GM12878 (cell line): ENCODE results near the gene MFAP4. TPM values are rescaled to one million over a fixed set of nuclear protein-coding genes. Genes with fewer than 3 reads are reported as not detected.

Source experiments
- ATAC-seq: fragments of 200-7000 bp; cut with Tn5 transposase; 3 replicates; pipeline ENCODE4 v1.9.1; 2020; ENCODE audit warnings: mild to moderate bottlenecking, moderate library complexity
- BruUV-seq: library from RNA; stranded (reverse); fragments of 400-500 nt; replicated peaks from 2 replicates; lab custom pipeline; 2021; lab: Mats Ljungman, UMichigan
- CTCF ChIA-PET: fragments of 300-600 bp; sonication (Branson Sonifier 250); formaldehyde crosslinking; extraction: SDS; loops from one replicate; lab custom pipeline; 2021; ENCODE audit warnings: inconsistent platforms; lab: Yijun Ruan, JAX
- POLR2A ChIA-PET: fragments of 350-600 bp; formaldehyde crosslinking; extraction: SDS; loops from one replicate; lab custom pipeline; 2021; ENCODE audit warnings: inconsistent platforms; lab: Charles Lee
- RAD21 ChIA-PET: fragments of 300-600 bp; sonication (Branson Sonifier 250); formaldehyde crosslinking; loops from one replicate; lab custom pipeline; 2023; ENCODE audit warnings: antibody characterized with exemption; ENCODE audit not compliant: unreplicated experiment; lab: Charles Lee
- SMC1A ChIA-PET: fragments of 300-600 bp; sonication (Branson Sonifier 250); formaldehyde crosslinking; loops from one replicate; lab custom pipeline; 2023; ENCODE audit not compliant: unreplicated experiment, uncharacterized antibody; lab: Charles Lee
- DNase-seq: peaks from one replicate; pipeline ENCODE4 v3.0.0-alpha.2; 2011; ENCODE audit warnings: low read depth, low spot score
- FAIRE-seq: peaks from 3 replicates; lab custom pipeline; 2011; peaks lifted over from hg19 to GRCh38; lab: Jason Lieb, UNC
- H2AFZ ChIP-seq: 2 replicates; pipeline ENCODE4 v1.6.0; 2011; ENCODE audit warnings: low read depth, low read length, control low read depth; ENCODE audit not compliant: control insufficient read depth
- H3K27ac ChIP-seq: 2 replicates; pipeline ENCODE4 v1.5.1; 2011; ENCODE audit warnings: control low read depth; ENCODE audit not compliant: control insufficient read depth, insufficient read depth
- H3K27me3 ChIP-seq, 2 experiments: replicated peaks in 1 of 2; 2 replicates each; pipeline versions ENCODE4 v1.6.0 to v1.6.1; 2011; ENCODE audit warnings: low read length in 1 of 2; ENCODE audit not compliant: control insufficient read depth in 2 of 2, insufficient read depth in 2 of 2
- H3K36me3 ChIP-seq, 2 experiments: 2 replicates each; pipeline ENCODE4 v1.5.1; 2011; ENCODE audit warnings: low read length in 1 of 2; ENCODE audit not compliant: control insufficient read depth in 2 of 2, insufficient read depth in 2 of 2
- H3K4me1 ChIP-seq: 2 replicates; pipeline ENCODE4 v1.6.1; 2011; ENCODE audit warnings: mild to moderate bottlenecking, low read length, moderate library complexity, mixed read lengths; ENCODE audit not compliant: control insufficient read depth, insufficient read depth
- H3K4me2 ChIP-seq: 2 replicates; pipeline ENCODE4 v1.6.0; 2011; ENCODE audit warnings: control low read depth; ENCODE audit not compliant: control insufficient read depth, insufficient read depth
- H3K4me3 ChIP-seq: fragments of 200-600 bp; sonication (generic); 2 replicates; pipeline ENCODE4 v1.5.1; 2016
- H3K79me2 ChIP-seq: 2 replicates; pipeline ENCODE4 v1.6.0; 2011; ENCODE audit warnings: low read length; ENCODE audit not compliant: control insufficient read depth, insufficient read depth
- H3K9ac ChIP-seq: 2 replicates; pipeline ENCODE4 v1.8.0; 2011; ENCODE audit warnings: low read length, control low read depth, mixed read lengths; ENCODE audit not compliant: control insufficient read depth, insufficient read depth
- H3K9me3 ChIP-seq: replicated peaks from 3 replicates; pipeline ENCODE4 v1.5.1; 2011; ENCODE audit warnings: mild to moderate bottlenecking, low read length; ENCODE audit not compliant: control insufficient read depth, insufficient read depth
- H4K20me1 ChIP-seq: 2 replicates; pipeline ENCODE4 v1.6.0; 2011; ENCODE audit not compliant: control insufficient read depth, insufficient read depth
- ATF2 ChIP-seq: IDR thresholded peaks from 2 replicates; pipeline ENCODE4 v1.6.1; 2012; ENCODE audit warnings: low read length, inconsistent platforms
- BCL11A ChIP-seq: IDR thresholded peaks from 2 replicates; pipeline ENCODE4 v1.6.1; 2011; ENCODE audit warnings: low read depth, low read length
- BMI1 ChIP-seq: fragments of 450-650 bp; IDR thresholded peaks from 2 replicates; pipeline ENCODE4 v1.6.1; 2016; ENCODE audit warnings: mild to moderate bottlenecking, moderate library complexity, borderline replicate concordance
- CREB1 ChIP-seq: IDR thresholded peaks from 2 replicates; pipeline ENCODE4 v1.6.1; 2012; ENCODE audit warnings: low read depth, mild to moderate bottlenecking, inconsistent platforms
- EP300 ChIP-seq, 2 experiments: fragments of 150-350 bp in 1 of 2; IDR thresholded peaks; 2 replicates each; pipeline ENCODE4 v1.6.1; 2011 to 2012; ENCODE audit warnings: low read depth in 2 of 2, low read length in 2 of 2, borderline replicate concordance in 1 of 2, improper control_type of control experiment in 1 of 2, inconsistent platforms in 1 of 2; ENCODE audit not compliant: control insufficient read depth in 1 of 2
- IRF3 ChIP-seq: fragments of 450-650 bp; IDR thresholded peaks from 2 replicates; pipeline ENCODE4 v1.6.1; 2014; ENCODE audit warnings: mild to moderate bottlenecking
- MYC ChIP-seq: IDR thresholded peaks from 2 replicates; pipeline ENCODE4 v1.6.1; 2011; ENCODE audit warnings: mild to moderate bottlenecking, low read length, moderate library complexity, inconsistent platforms; ENCODE audit not compliant: insufficient read depth, insufficient replicate concordance, insufficient read length, severe bottlenecking
- PKNOX1 ChIP-seq: fragments of 450-650 bp; IDR thresholded peaks from 2 replicates; pipeline ENCODE4 v1.6.1; 2016; ENCODE audit warnings: mild to moderate bottlenecking
- RAD21 ChIP-seq: IDR thresholded peaks from 2 replicates; pipeline ENCODE4 v1.6.1; 2011; ENCODE audit warnings: mild to moderate bottlenecking, low read depth, low read length, moderate library complexity; ENCODE audit not compliant: insufficient read depth
- RUNX3 ChIP-seq: IDR thresholded peaks from 2 replicates; pipeline ENCODE4 v1.6.1; 2012; ENCODE audit warnings: low read length, inconsistent platforms
- SMC3 ChIP-seq: IDR thresholded peaks from 2 replicates; pipeline ENCODE4 v1.6.1; 2011; ENCODE audit warnings: low read length, improper control_type of control experiment, borderline replicate concordance
- SUZ12 ChIP-seq: fragments of 200-600 bp; sonication (generic); IDR thresholded peaks from one replicate; pipeline ENCODE4 v1.6.1; 2018; ENCODE audit warnings: antibody characterized with exemption, mild to moderate bottlenecking; ENCODE audit not compliant: unreplicated experiment
- TARDBP ChIP-seq: IDR thresholded peaks from 2 replicates; pipeline ENCODE4 v1.6.1; 2016; ENCODE audit warnings: borderline replicate concordance
- TCF3 ChIP-seq: IDR thresholded peaks from 2 replicates; pipeline ENCODE4 v1.6.1; 2012; ENCODE audit warnings: low read depth, mild to moderate bottlenecking, low read length, borderline replicate concordance; ENCODE audit not compliant: insufficient read depth
- ZNF687 ChIP-seq: fragments of 450-650 bp; IDR thresholded peaks from 2 replicates; pipeline ENCODE4 v1.6.1; 2017; ENCODE audit warnings: mild to moderate bottlenecking, moderate library complexity
- WGBS: methylation state at CpG from one replicate; pipeline ENCODE4 v1.1.6; 2016; ENCODE audit warnings: low lambda C conversion rate; ENCODE audit not compliant: insufficient replicate concordance, insufficient coverage; ENCODE audit errors: missing lambda C conversion rate; 5-methylcytosine and 5-hydroxymethylcytosine counted together
- in situ Hi-C: fragments of 300-500 bp; cut with MboI; formaldehyde crosslinking; loops from 9 replicates; pipeline ENCODE4 v1.14.3; 2018; ENCODE audit warnings: mixed read lengths
- intact Hi-C: fragments of 100-400 bp; cut with micrococcal nuclease; formaldehyde crosslinking; loops from one replicate; pipeline ENCODE4 v1.14.2; 2022; ENCODE audit not compliant: unreplicated experiment
- polyA plus RNA-seq, 11 experiments: library from polyadenylated mRNA; depleted of rRNA in 4 of 11; unstranded in 6 of 11; stranded (reverse) in 5 of 11; fragments of >200 nt; fragmentation: Nextera tagmentation in 4 of 11; fragmentation: Illumina TruSeq in 1 of 11; extraction: Ambion mirVana in 4 of 11; extraction: Trizol in 1 of 11; gene quantifications; 1 replicate in 1 of 11; 2 replicates in 10 of 11; pipeline versions ENCODE4 v1.2.1 to v1.2.3, GENCODE V29; 2011 to 2016; ENCODE audit warnings: inconsistent platforms in 2 of 11, missing spikeins in 2 of 11, low read depth in 1 of 11
- total RNA-seq, 4 experiments: library from RNA; depleted of rRNA in 3 of 4; stranded (reverse); fragments of >200 nt in 3 of 4; fragmentation: Illumina TruSeq in 1 of 4; extraction: Trizol in 1 of 4; gene quantifications; 2 replicates each; pipeline versions ENCODE4 v1.2.1 to v1.2.3, GENCODE V29; 2013 to 2021

MFAP4 gene
- total and polyA plus RNA-seq, 10 of the 15 experiments (the other 5 are each of a cell fraction or from before 2014, with no cell fraction given): 0.08 to 0.28 (median 0.09) TPM; not detected in 7

GRCh38 chr17:19354748-19355147 lies 32.2 kb downstream of the MFAP4 start:
- in situ Hi-C loops: no loop called here
- Histone ChIP-seq H4K20me1 (no peaks in the 10 kb centered on the region), H3K27ac (no peak overlapping the region), H3K36me3 (no peaks in the 10 kb centered on the region), H3K4me2 (no peak overlapping the region), H3K4me1 (no peaks in the 10 kb centered on the region), H3K9me3 (no peaks in the 10 kb centered on the region), H3K4me3 (no peak overlapping the region), H3K9ac (no peak overlapping the region), H2AFZ (no peak overlapping the region), H3K79me2 (no peaks in the 10 kb centered on the region), H3K27me3 (no peaks in the 10 kb centered on the region; a peak in 1 of 4 replicates)
- BruUV-seq: no TSS peak
- ATAC-seq (no peak), FAIRE-seq (no peak), DNase-seq (no peak)
- ChIA-PET POLR2A (interaction anchor here (0.6 kb wide), 1 partner anchor 305 kb away, joined by 3 read pairs; no protein-coding TSS in a partner anchor), CTCF (interaction anchor here (1.5 to 2.2 kb wide), 3 partner anchors 8 to 48 kb away, joined by 4 to 10 read pairs (median 5); partner anchors contain the start of gene B9D1), RAD21 (interaction anchor here (1.5 kb wide), 1 partner anchor 8 kb away, joined by 5 read pairs; the partner anchor contains the start of gene B9D1), SMC1A (interaction anchor here (1.5 kb wide), 1 partner anchor 11 kb away, joined by 4 read pairs; no protein-coding TSS in a partner anchor)
- WGBS: 71% methylated on average over 6 of the region's 6 CpGs
- intact Hi-C loops: no loop called here
- no peak for TF ChIP-seq RAD21
- no peak for TF ChIP-seq CREB1
- TF ChIP-seq TCF3: no peak
- no peak for TF ChIP-seq EP300 (IDR thresholded peaks at IDR 0.05; ENCODE audit: borderline replicate concordance in 1 of 2, control insufficient read depth in 1 of 2, low read depth in 2 of 2, low read length in 2 of 2)
- no peak for TF ChIP-seq IRF3
- no peak for TF ChIP-seq ATF2
- TF ChIP-seq TARDBP: no peak
- no peak for TF ChIP-seq MYC
- TF ChIP-seq RUNX3: no peak
- no peak for TF ChIP-seq SMC3
- TF ChIP-seq ZNF687: no peak
- TF ChIP-seq BMI1: no peak
- TF ChIP-seq PKNOX1: no peak
- no peak for TF ChIP-seq BCL11A
- no peak for TF ChIP-seq SUZ12
